ENCODE results near the gene PIWIL4.

DNA sequence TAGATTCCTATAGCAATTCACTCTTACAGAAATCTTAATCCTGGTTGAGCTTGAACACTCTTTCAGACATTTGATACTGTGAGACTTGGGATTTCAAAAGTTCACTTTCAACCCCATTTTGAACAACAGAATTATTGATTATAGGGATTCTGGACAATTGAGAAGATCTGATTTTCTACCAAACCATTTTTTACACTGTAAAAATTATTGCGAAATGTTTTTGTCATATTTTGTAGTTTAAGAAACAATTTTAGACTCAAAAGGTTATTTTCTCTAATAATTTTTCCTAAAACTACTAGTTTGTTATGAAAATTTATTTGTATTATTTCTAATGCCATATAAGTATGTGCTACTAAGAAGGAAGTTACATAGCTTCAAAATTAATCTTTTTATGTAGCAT is 36.4 kb downstream of the PIWIL4 start:
- TF ChIP-seq, protein P1, sequence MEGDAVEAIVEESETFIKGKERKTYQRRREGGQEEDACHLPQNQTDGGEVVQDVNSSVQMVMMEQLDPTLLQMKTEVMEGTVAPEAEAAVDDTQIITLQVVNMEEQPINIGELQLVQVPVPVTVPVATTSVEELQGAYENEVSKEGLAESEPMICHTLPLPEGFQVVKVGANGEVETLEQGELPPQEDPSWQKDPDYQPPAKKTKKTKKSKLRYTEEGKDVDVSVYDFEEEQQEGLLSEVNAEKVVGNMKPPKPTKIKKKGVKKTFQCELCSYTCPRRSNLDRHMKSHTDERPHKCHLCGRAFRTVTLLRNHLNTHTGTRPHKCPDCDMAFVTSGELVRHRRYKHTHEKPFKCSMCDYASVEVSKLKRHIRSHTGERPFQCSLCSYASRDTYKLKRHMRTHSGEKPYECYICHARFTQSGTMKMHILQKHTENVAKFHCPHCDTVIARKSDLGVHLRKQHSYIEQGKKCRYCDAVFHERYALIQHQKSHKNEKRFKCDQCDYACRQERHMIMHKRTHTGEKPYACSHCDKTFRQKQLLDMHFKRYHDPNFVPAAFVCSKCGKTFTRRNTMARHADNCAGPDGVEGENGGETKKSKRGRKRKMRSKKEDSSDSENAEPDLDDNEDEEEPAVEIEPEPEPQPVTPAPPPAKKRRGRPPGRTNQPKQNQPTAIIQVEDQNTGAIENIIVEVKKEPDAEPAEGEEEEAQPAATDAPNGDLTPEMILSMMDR (IDR thresholded peaks at IDR 0.05) = no peak
- TF ChIP-seq ZFX (IDR thresholded peaks at IDR 0.05; ENCODE audit: borderline replicate concordance) = no peak
